CD4-positive, alpha-beta T cell treated with Interleukin-1 beta for 1 hour (primary cell): ENCODE results near the gene CDCA4.
"Not testable (repeated sequence)": the region's sequence is repeated elsewhere in the genome, so short reads cannot be mapped to it uniquely, and the experiment has no call there.

Source experiments
- DNase-seq, 2 donors: peaks; one replicate each; pipeline ENCODE4 v3.0.0-alpha.2; 2020 to 2022

CDCA4 gene

DNA sequence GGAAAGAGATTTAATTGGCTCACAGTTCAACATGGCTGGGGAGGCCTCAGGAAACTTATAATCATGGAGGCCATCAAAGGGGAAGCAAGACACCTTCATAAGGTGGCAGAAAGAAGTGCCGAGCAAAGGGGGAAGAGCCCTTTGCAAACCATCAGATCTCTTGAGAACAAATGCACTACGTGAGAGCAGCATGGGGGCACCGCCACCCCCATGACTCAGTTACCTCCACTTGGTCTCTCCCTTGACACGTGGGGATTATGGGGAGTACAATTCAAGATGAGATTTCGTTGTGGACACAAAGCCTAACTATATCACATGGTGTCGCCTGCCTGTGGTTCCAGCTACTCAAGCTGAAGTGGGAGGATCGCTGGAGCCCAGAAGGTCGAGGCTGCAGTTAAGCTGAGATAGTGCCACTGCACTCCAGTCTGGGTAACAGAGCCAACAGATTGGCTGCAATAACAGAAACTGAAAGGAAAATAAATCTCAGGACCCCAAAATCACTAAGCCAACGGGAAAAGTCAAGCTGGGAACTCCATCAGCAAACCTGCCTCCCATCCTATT is 10.0 kb upstream of the CDCA4 start:
- no peak for DNase-seq

DNA sequence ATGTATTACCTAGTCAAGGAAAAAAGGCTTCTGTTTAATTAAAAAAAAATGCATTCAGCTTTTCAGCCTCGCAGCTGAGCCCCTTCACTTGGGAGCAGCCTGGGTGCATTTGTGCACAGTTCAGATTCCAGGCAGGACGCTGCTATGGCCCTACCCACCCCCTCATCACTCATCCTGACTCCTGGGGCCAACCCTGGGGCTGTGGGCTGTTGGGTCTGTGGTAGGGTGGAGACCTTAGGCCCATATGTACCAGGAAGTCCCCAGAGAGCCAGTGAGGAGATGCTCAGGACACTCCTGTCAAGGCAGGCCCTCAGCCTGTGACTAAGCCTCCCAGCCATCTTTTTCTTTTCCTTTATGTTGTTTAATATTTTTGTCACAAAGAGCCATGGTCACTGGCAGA is 9.3 kb upstream of the CDCA4 start:
- DNase-seq: no peak

- DNase-seq: no peak
These were observed 8.5 kb upstream of the CDCA4 start for GRCh38 chr14:105029402-105029801.

GRCh38 chr14:105028251-105028927 is 7.5 kb upstream of the CDCA4 start:
- no peak for DNase-seq

- not testable (repeated sequence) for DNase-seq
These were observed 6.8 kb upstream of the CDCA4 start for GRCh38 chr14:105027718-105028117.

- no peak for DNase-seq
These were observed 6.1 kb upstream of the CDCA4 start for GRCh38 chr14:105026802-105027563.

DNA sequence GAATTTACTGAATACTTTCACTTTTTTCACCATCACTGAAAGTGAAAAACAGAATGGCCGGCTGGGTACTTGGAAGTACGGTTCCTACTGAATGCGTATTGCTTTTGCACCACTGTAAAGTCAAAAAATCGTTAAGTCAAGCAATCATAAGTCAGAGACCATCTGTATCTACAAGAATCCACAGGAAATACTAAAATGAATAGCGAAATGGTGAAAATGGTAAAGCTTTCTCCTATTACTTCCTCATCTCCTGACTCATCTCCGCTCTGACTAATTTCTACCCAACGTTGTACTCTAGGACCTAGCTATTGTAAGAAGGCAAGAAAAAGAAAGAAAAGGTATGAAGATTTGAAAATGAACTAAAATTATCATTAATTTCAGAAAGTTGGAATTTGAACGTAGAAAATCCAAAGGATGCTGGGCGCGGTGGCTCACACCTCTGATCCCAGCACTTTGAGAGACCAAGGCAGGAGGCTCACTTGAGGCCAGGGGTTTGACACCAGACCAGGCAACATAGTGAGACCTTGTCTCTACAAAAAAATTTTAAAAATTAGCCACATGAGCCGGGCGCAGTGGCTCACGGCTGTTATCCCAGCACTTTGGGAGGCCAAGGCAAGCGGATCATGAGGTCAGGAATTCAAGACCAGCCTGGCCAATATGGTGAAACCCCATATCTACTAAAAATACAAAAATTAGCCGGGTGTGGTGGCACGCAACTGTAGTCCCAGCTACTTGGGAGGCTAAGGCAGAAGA is 5.3 kb upstream of the CDCA4 start:
- DNase-seq: no peak

- DNase-seq: no peak
These were observed 4.5 kb upstream of the CDCA4 start for GRCh38 chr14:105025429-105025828.

DNA sequence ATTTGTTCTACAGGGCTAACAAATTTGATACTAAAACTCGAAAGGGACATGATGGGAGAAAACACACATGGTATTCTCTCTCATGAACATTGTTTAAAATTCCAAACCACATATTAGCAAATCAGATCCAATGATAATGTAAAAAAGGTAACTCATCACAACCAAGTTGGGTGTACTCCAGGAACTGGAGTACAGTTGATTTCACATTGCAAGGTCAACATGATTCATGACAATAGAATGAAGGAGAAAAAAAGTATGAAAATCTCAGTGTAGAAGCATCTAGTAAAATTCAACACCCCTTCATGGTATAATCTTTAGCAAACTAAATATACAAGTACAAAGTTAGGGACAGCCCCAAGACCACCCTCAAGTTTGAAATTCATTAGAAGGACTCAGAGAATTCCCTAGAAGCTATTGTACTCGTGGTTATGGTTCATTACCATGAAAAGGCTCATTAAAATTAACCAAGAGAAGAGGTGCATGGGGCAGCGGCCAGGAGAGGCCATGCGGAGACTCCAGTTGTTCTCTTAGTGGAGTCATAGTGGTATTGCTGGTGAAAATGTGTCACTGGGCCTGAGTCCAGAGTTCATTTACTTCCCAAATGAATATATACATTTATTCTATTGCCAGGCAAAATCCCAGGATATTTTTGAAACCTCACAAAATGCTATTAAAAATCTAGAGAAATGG is 3.1 kb upstream of the CDCA4 start:
- DNase-seq: no peak

- DNase-seq: no peak
These were observed 2.3 kb upstream of the CDCA4 start for GRCh38 chr14:105023144-105023543.

GRCh38 chr14:105022276-105022670 is 1.4 kb upstream of the CDCA4 start:
- DNase-seq: no peak

GRCh38 chr14:105021656-105022275 is 883 bp upstream of the CDCA4 start:
- DNase-seq: no peak

DNA sequence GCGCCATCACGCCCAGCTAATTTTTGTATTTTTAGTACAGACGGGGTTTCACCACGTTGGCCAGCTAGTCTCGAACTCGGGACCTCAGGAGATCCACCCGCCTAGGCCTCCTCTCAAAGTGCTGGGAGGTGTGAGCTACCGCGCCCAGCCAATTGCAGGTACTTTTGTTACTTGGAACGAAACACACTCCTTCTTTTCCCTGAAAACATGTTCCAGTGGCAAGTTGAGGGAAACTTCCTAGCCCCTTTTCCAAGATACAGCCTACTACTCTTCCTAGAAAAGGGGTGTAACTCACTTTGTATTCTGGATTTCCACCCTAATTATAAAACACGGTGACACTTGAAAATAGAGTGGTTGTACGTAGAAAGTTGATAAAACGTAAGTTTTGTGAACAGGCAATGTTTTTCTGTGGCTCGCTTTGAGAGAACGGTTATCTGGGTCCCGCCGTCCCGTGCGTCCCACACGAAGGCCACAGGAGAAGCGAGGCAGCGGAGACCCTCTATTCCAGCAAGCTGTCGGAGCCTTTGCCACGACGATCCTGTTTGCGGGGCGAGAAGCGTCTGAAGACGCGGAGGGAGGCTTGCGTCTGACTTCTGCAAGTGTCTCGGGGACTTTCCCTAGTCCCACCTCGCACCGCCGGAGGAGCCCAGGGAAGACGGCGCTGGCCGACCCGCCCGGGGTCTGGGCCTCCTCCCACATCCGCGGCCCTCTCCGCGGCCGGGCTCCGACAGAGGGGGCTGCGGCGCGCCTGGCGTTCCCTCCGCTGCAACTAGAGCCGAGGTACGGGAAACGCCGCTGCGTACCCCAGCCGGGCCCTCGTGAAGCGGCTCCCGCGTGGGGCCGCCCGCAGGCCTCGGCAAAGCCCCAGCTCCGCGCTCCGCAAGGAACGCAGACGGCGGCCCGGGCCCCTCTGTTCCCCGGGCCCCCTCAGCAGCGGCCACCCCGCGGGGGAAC is 745 bp downstream of the CDCA4 start:
- DNase-seq: peak; percentile 68 to 74

DNA sequence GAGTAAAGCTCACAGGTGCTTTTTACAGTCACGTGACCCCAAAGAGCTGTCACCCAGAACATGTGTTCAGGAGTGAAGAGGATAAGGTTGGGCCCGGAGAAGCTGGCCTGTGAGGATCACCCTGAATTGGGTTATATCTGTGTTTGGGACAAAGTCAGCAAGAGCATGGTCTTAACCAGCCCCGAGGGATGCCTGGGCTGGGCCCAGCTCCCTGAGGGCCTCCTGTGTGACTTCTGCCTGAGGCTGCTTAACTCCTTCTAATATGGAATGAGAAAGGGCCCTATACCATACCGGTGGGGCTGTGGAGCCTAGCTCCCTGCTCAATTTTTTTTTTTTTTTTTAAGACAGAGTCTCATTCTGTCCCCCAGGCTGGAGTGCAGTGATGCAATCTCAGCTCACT is 2.5 kb downstream of the CDCA4 start:
- DNase-seq: no peak

GRCh38 chr14:105015905-105016304 is 5.0 kb downstream of the CDCA4 start:
- DNase-seq: no peak

GRCh38 chr14:105015242-105015641 is 5.6 kb downstream of the CDCA4 start:
- peak in 1 of 2 donors; percentile 33 for DNase-seq

DNA sequence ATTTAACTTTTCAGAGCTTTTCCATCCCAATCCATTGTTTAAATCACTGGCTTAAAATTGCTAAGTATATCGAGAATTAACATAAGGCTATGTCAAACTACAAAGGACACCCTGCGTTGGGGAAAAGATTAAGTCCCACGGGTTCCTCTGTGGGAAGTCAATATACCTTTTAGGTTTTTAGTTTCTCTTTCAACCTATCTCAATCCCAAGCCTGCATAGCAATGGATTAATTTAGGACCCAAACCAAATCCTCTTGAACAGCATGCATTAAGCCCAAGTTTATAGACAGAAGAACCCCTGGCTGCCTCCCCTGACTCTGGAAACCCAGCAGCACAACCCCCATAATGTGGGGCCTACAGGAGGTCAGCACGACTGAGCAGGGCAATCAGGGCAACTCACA is 6.3 kb downstream of the CDCA4 start:
- no peak for DNase-seq

GRCh38 chr14:105014032-105014431 is 6.9 kb downstream of the CDCA4 start:
- DNase-seq: no peak

DNA sequence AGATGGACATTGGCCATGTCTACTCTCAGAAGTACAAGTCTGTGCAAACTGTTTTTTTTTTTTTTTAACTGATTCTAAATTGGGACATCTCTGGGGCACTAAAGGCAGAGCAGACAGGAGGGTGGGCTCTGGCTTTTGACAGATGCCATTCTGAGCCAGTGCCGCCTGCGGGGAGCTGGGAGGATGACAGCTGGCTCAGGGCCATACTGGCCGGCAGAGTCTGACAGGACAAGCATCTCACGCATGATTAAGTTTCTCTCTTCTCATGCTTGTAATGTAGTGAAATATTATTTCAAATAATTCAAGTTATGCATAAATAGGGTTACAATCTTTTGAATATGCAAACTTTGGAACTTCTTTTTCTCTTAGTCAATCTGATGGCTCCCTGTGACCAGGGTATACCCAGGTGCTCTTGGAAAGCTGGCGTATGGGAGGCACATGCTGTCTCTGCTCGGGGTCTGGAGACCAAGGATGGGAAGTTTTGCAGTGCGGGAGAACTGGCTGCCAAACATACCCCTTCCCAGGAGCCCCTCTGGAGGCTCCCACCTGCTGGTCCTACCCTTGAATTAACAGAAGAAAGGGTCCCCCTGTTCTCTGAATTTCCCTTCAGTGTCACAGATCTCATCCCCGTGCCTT is 7.6 kb downstream of the CDCA4 start:
- DNase-seq: no peak

- DNase-seq: peak in 1 of 2 donors; percentile 9
These were observed 8.5 kb downstream of the CDCA4 start for GRCh38 chr14:105012171-105012985.
